ENCODE measurements around the gene LACC1.

Gene LACC1

GRCh38 chr13:43911278-43911677 is 31.6 kb downstream of the LACC1 start:
- no peak for TF ChIP-seq GATA1 (IDR thresholded peaks at IDR 0.05; ENCODE audit: low read depth, low read length)
- no peak for TF ChIP-seq POLR2A (IDR thresholded peaks at IDR 0.05; ENCODE audit: low read length)
- no peak for DNase-seq

GRCh38 chr13:43911871-43912270 is 32.2 kb downstream of the LACC1 start:
- TF ChIP-seq GATA1 (IDR thresholded peaks at IDR 0.05; ENCODE audit: low read depth, low read length) (no peak), POLR2A (IDR thresholded peaks at IDR 0.05; ENCODE audit: low read length) (no peak)

GRCh38 chr13:43915451-43915850 is 35.7 kb downstream of the LACC1 start:
- no peak for DNase-seq
- TF ChIP-seq POLR2A (IDR thresholded peaks at IDR 0.05; ENCODE audit: low read length) (no peak), GATA1 (IDR thresholded peaks at IDR 0.05; ENCODE audit: low read depth, low read length) (no peak)

More at GRCh38 chr13:43911871-43912270, 32.2 kb downstream of the LACC1 start:
- no peak for DNase-seq

- TF ChIP-seq GATA1 (IDR thresholded peaks at IDR 0.05; ENCODE audit: low read depth, low read length) (no peak), POLR2A (IDR thresholded peaks at IDR 0.05; ENCODE audit: low read length) (no peak)
- no peak for DNase-seq
These were observed 37.1 kb downstream of the LACC1 start for GRCh38 chr13:43916828-43917227.

- TF ChIP-seq GATA1 (IDR thresholded peaks at IDR 0.05; ENCODE audit: low read depth, low read length) (no peak), POLR2A (IDR thresholded peaks at IDR 0.05; ENCODE audit: low read length) (no peak)
- DNase-seq: no peak
These were observed 38.9 kb downstream of the LACC1 start for GRCh38 chr13:43918636-43919035.

GRCh38 chr13:43920965-43921674 is 41.4 kb downstream of the LACC1 start:
- no peak for TF ChIP-seq POLR2A (IDR thresholded peaks at IDR 0.05; ENCODE audit: low read length)
- no peak for TF ChIP-seq GATA1 (IDR thresholded peaks at IDR 0.05; ENCODE audit: low read depth, low read length)
- no peak for DNase-seq

- no peak for DNase-seq
- TF ChIP-seq GATA1 (IDR thresholded peaks at IDR 0.05; ENCODE audit: low read depth, low read length) (no peak), POLR2A (IDR thresholded peaks at IDR 0.05; ENCODE audit: low read length) (no peak)
These were observed 45.0 kb downstream of the LACC1 start for GRCh38 chr13:43924549-43925245.

- no peak for DNase-seq
- TF ChIP-seq POLR2A (IDR thresholded peaks at IDR 0.05; ENCODE audit: low read length) (no peak), GATA1 (IDR thresholded peaks at IDR 0.05; ENCODE audit: low read depth, low read length) (no peak)
These were observed 50.2 kb downstream of the LACC1 start for GRCh38 chr13:43929947-43930346.

GRCh38 chr13:43933378-43933777 is 53.7 kb downstream of the LACC1 start:
- DNase-seq: no peak
- no peak for TF ChIP-seq POLR2A (IDR thresholded peaks at IDR 0.05; ENCODE audit: low read length)
- TF ChIP-seq GATA1 (IDR thresholded peaks at IDR 0.05; ENCODE audit: low read depth, low read length): no peak

GRCh38 chr13:43934273-43934672 is 54.6 kb downstream of the LACC1 start:
- TF ChIP-seq POLR2A (IDR thresholded peaks at IDR 0.05; ENCODE audit: low read length) (no peak), GATA1 (IDR thresholded peaks at IDR 0.05; ENCODE audit: low read depth, low read length) (no peak)
- no peak for DNase-seq

GRCh38 chr13:43935878-43936277 is 56.2 kb downstream of the LACC1 start:
- TF ChIP-seq GATA1 (IDR thresholded peaks at IDR 0.05; ENCODE audit: low read depth, low read length) (no peak), POLR2A (IDR thresholded peaks at IDR 0.05; ENCODE audit: low read length) (no peak)
- no peak for DNase-seq

- no peak for TF ChIP-seq GATA1 (IDR thresholded peaks at IDR 0.05; ENCODE audit: low read depth, low read length)
- TF ChIP-seq POLR2A (IDR thresholded peaks at IDR 0.05; ENCODE audit: low read length): no peak
- no peak for DNase-seq
These were observed 56.9 kb downstream of the LACC1 start for GRCh38 chr13:43936647-43937046.

- DNase-seq: no peak
- TF ChIP-seq POLR2A (IDR thresholded peaks at IDR 0.05; ENCODE audit: low read length) (no peak), GATA1 (IDR thresholded peaks at IDR 0.05; ENCODE audit: low read depth, low read length) (no peak)
These were observed 58.1 kb downstream of the LACC1 start for GRCh38 chr13:43937839-43938238.

GRCh38 chr13:43938449-43938848 is 58.7 kb downstream of the LACC1 start:
- no peak for TF ChIP-seq GATA1 (IDR thresholded peaks at IDR 0.05; ENCODE audit: low read depth, low read length)
- TF ChIP-seq POLR2A (IDR thresholded peaks at IDR 0.05; ENCODE audit: low read length): no peak
- DNase-seq: no peak

- TF ChIP-seq POLR2A (IDR thresholded peaks at IDR 0.05; ENCODE audit: low read length) (no peak), GATA1 (IDR thresholded peaks at IDR 0.05; ENCODE audit: low read depth, low read length) (no peak)
- DNase-seq: no peak
These were observed 59.4 kb downstream of the LACC1 start for GRCh38 chr13:43939086-43939485.
